Calu3 (cell line): ENCODE measurements around the gene RAD9B. TPM values are rescaled to one million over a fixed set of nuclear protein-coding genes. Genes with fewer than 3 reads are reported as not detected.
"Not testable (repeated sequence)": the region's sequence is repeated elsewhere in the genome, so short reads cannot be mapped to it uniquely, and the experiment has no call there.

Experiments used
- BruUV-seq: library from RNA; stranded (reverse); fragments of 400-500 nt; replicated peaks from 2 replicates; lab custom pipeline; 2021; lab: Mats Ljungman, UMichigan
- CTCF ChIA-PET: fragments of 300-600 bp; sonication (Branson Sonifier 250); formaldehyde crosslinking; loops from one replicate; lab custom pipeline; 2022; ENCODE audit warnings: antibody characterized with exemption; lab: Charles Lee
- DNase-seq: peaks from one replicate; pipeline ENCODE4 v3.0.0; 2022
- H3K27ac Mint-ChIP-seq: one replicate; pipeline ENCODE4 v1.8.0; 2022; ENCODE audit warnings: mixed read lengths; ENCODE audit not compliant: unreplicated experiment
- H3K27me3 Mint-ChIP-seq: one replicate; pipeline ENCODE4 v1.8.0; 2022; ENCODE audit warnings: mixed read lengths; ENCODE audit not compliant: unreplicated experiment
- H3K36me3 Mint-ChIP-seq: one replicate; pipeline ENCODE4 v1.8.0; 2022; ENCODE audit warnings: mild to moderate bottlenecking, moderate library complexity, mixed read lengths; ENCODE audit not compliant: insufficient read depth, unreplicated experiment
- H3K4me1 Mint-ChIP-seq: one replicate; pipeline ENCODE4 v1.8.0; 2022; ENCODE audit warnings: mild to moderate bottlenecking, low read depth, mixed read lengths; ENCODE audit not compliant: unreplicated experiment
- H3K4me3 Mint-ChIP-seq: one replicate; pipeline ENCODE4 v1.8.0; 2022; ENCODE audit warnings: mild to moderate bottlenecking, low read depth, moderate library complexity, mixed read lengths; ENCODE audit not compliant: unreplicated experiment
- H3K9me3 Mint-ChIP-seq: one replicate; pipeline ENCODE4 v1.8.0; 2022; ENCODE audit warnings: low read depth, mixed read lengths; ENCODE audit not compliant: unreplicated experiment
- intact Hi-C: fragments of 100-400 bp; cut with micrococcal nuclease; formaldehyde crosslinking; loops from one replicate; pipeline ENCODE4 v1.10.0; 2022; ENCODE audit not compliant: unreplicated experiment
- total RNA-seq: library from RNA; stranded (reverse); gene quantifications from 2 replicates; pipeline ENCODE4 v1.2.3, GENCODE V29; 2022
- TF ChIP-seq, protein P1 (sequence below): fragments of 200-600 bp; IDR thresholded peaks from one replicate; pipeline ENCODE4 v1.8.0; 2022; ENCODE audit warnings: antibody characterized with exemption; ENCODE audit not compliant: unreplicated experiment

RAD9B gene
- total RNA-seq, 1 experiment from 2014 or later: 0.80 TPM

DNA sequence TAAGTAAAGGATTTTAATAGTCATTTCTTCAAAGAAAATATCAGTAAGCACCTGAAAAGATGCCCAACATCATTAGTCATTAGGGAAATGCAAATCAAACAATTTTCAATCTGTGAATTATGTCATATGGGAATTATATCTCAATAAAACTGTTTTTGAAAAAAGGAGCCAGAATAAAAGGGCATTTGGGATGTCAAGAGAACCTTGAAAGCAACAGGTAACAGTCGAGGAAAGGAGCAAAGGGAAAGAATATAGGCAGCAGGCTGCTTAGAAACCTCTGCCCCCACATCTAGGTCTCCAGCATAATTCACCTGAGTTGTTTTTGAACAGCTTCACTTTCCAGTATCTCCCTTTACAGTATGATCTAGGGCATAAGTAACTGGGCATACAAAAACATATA lies 12.2 kb downstream of the RAD9B start:
- BruUV-seq: no TSS peak
- no peaks in the 10 kb centered on the region for H3K27me3 Mint-ChIP-seq
- intact Hi-C loops: no loop called here
- H3K4me1 Mint-ChIP-seq: no peaks in the 10 kb centered on the region
- no peak overlapping the region for H3K4me3 Mint-ChIP-seq
- no peak overlapping the region for H3K27ac Mint-ChIP-seq
- H3K9me3 Mint-ChIP-seq: no peaks in the 10 kb centered on the region
- CTCF ChIA-PET: no interaction called here
- no peak for DNase-seq
- TF ChIP-seq, protein P1, sequence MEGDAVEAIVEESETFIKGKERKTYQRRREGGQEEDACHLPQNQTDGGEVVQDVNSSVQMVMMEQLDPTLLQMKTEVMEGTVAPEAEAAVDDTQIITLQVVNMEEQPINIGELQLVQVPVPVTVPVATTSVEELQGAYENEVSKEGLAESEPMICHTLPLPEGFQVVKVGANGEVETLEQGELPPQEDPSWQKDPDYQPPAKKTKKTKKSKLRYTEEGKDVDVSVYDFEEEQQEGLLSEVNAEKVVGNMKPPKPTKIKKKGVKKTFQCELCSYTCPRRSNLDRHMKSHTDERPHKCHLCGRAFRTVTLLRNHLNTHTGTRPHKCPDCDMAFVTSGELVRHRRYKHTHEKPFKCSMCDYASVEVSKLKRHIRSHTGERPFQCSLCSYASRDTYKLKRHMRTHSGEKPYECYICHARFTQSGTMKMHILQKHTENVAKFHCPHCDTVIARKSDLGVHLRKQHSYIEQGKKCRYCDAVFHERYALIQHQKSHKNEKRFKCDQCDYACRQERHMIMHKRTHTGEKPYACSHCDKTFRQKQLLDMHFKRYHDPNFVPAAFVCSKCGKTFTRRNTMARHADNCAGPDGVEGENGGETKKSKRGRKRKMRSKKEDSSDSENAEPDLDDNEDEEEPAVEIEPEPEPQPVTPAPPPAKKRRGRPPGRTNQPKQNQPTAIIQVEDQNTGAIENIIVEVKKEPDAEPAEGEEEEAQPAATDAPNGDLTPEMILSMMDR: no peak
- H3K36me3 Mint-ChIP-seq: no peaks in the 10 kb centered on the region

- no TSS peak for BruUV-seq
- Mint-ChIP-seq H3K27me3 (no peaks in the 10 kb centered on the region), H3K36me3 (no peaks in the 10 kb centered on the region), H3K27ac (no peak overlapping the region), H3K4me1 (no peaks in the 10 kb centered on the region), H3K4me3 (no peak overlapping the region), H3K9me3 (no peaks in the 10 kb centered on the region)
- CTCF ChIA-PET: interaction anchor here (0.6 kb wide), 1 partner anchor 33 kb away, joined by 6 read pairs; no protein-coding TSS in a partner anchor
- TF ChIP-seq, protein P1: no peak
- intact Hi-C loops: no loop called here
- no peak for DNase-seq
These were observed 14.9 kb downstream of the RAD9B start for GRCh38 chr12:110516995-110517394.

GRCh38 chr12:110518014-110518413 lies 15.9 kb downstream of the RAD9B start:
- H3K9me3 Mint-ChIP-seq, H3K4me1 Mint-ChIP-seq, H3K27me3 Mint-ChIP-seq, H3K36me3 Mint-ChIP-seq, intact Hi-C loops, DNase-seq, H3K4me3 Mint-ChIP-seq, H3K27ac Mint-ChIP-seq, BruUV-seq: not testable (repeated sequence)
- CTCF ChIA-PET: interaction anchor here (0.7 to 1.1 kb wide), 2 partner anchors 9 to 84 kb away, joined by 3 to 5 read pairs; no protein-coding TSS in a partner anchor

DNA sequence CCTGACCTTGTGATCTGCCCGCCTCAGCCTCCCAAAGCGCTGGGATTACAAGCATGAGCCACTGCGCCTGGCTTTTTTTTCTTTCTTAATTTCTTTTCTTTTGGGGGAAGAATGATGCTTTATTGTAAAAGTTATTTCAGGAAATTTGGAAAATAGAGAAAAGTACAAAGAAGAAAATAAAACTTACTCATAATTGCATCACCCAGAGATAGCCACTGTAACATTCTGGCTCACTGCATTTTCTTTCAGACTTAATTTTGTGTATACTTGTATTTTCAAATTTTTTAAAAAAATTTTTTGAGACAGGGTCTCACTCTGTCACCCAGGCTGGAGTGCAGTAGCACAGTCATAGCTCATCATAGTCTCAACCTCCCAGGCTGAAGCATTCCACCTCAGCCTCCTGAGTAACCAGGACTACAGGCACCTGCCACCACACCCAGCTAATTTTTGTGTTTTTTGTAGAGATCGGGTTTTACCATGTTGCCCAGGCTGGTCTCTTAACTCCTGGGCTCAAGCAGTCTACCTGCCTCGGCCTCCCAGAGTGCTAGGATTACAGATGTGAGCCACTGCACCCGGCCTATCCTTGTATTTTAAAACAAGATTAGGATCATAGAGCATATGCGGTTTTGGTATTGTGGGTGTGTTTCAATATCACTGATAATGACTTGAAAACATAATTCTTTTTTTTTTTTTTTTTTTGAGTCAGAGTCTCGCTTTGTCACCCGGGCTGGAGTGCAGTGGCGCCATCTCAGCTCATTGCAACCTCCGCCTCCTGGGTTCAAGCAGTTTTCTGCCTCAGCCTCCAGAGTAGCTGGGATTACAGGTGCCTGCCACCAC lies 19.0 kb downstream of the RAD9B start:
- H3K27ac Mint-ChIP-seq, DNase-seq, H3K27me3 Mint-ChIP-seq, BruUV-seq, H3K4me3 Mint-ChIP-seq, H3K4me1 Mint-ChIP-seq, intact Hi-C loops, H3K9me3 Mint-ChIP-seq, H3K36me3 Mint-ChIP-seq: not testable (repeated sequence)
- CTCF ChIA-PET: interaction anchor here (0.6 kb wide), 1 partner anchor 472 kb away, joined by 3 read pairs; no protein-coding TSS in a partner anchor

DNA sequence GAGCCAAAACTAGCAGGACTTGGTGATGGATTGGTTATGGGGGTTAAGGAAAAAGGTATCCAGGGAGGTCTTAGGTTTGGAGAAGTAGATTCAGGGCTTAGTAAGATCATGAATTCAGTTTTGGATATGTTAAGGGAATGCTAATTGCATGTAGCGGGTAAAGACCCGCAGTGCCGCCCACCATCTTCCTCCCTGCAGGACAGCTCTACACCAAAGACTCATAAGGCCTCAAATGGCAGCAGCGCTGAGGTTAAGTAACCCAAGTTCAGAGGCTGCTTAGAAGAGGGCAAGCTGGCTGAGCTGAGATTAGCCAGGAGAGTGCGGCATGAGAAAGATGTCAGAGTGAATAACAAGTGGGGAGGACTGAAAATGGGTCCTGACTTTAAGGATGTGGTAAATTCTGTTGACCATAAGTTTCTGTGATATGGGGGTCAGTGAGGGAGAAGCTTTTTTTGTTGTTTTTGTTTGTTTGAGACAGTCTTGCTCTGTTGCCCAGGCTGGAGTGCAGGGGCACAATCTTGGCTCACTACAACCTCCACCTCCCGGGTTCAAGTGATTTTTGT lies 26.2 kb downstream of the RAD9B start:
- DNase-seq: no peak

More for the DNA sequence above, 26.2 kb downstream of the RAD9B start:
- CTCF ChIA-PET: no interaction called here
- no peaks in the 10 kb centered on the region for H3K4me1 Mint-ChIP-seq
- no TSS peak for BruUV-seq
- H3K27me3 Mint-ChIP-seq: no peaks in the 10 kb centered on the region
- TF ChIP-seq, protein P1: no peak
- intact Hi-C loops: no loop called here
- H3K36me3 Mint-ChIP-seq: peaks cover 6% of the 10 kb centered on the region
- H3K9me3 Mint-ChIP-seq: no peaks in the 10 kb centered on the region
- H3K27ac Mint-ChIP-seq: no peak overlapping the region
- no peak overlapping the region for H3K4me3 Mint-ChIP-seq
